ENCODE data around the gene SNORC. TPM values are rescaled to one million over a fixed set of nuclear protein-coding genes. Genes with fewer than 3 reads are reported as not detected.

Gene SNORC
- total and polyA plus RNA-seq, 2 donors from 2014 or later, result 2.7 to 3.3 TPM

DNA sequence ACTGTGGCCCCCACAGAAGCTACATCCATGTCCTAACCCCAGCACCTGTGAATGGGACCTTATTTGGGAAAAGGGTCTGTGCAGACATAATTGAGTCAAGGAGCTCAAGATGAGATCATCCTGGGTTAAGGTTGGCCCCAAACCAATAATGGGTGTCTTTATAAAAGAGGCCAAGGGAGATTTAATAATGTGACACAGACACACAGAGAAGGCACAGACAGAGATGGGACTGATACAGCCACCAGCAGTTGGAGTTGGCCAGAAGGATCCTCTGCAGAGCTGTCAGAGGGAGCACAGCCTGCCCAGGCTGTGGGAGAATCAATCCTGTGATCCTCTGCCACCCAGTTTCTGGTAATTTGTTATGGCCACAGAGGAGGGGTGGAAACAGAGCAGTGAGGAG is 26.0 kb downstream of the SNORC start:
- H3K27me3 ChIP-seq (ENCODE audit: control insufficient read depth, insufficient read depth, low read length), result no peaks in the 10 kb centered on the region

GRCh38 chr2:232896720-232897597 is 26.9 kb downstream of the SNORC start:
- Histone ChIP-seq H3K27me3 (ENCODE audit: control insufficient read depth, insufficient read depth, low read length) (no peaks in the 10 kb centered on the region), H3K4me3 (ENCODE audit: low read length in 3 of 3) (no peak overlapping the region), H3K36me3 (ENCODE audit: control insufficient read depth in 2 of 3, insufficient read depth in 3 of 3, low read length in 3 of 3) (no peaks in the 10 kb centered on the region), H3K9me3 (ENCODE audit: control insufficient read depth in 2 of 3, insufficient read depth in 1 of 3, low read length in 3 of 3) (no peaks in the 10 kb centered on the region), H3K27ac (ENCODE audit: low read depth in 2 of 2, low read length in 2 of 2) (no peak overlapping the region), H3K9ac (ENCODE audit: low read length in 3 of 3) (no peak overlapping the region), H3K4me1 (ENCODE audit: control insufficient read depth in 2 of 3, insufficient read depth in 2 of 3, low read depth in 1 of 3, low read length in 3 of 3) (no peaks in the 10 kb centered on the region)
- FAIRE-seq (no peak), DNase-seq (no peak)
- no peak for TF ChIP-seq CTCF (IDR thresholded peaks at IDR 0.05; ENCODE audit: borderline replicate concordance, extremely low read depth, insufficient read depth)
- intact Hi-C loops (cut with DNase I), result no loop called here

More for the DNA sequence above, 26.0 kb downstream of the SNORC start:
- no peak for DNase-seq
- no peak for TF ChIP-seq CTCF (IDR thresholded peaks at IDR 0.05; ENCODE audit: borderline replicate concordance, extremely low read depth, insufficient read depth)
- no peak for FAIRE-seq
- no peak overlapping the region for H3K4me3 ChIP-seq (ENCODE audit: low read length in 3 of 3)
- H3K9ac ChIP-seq (ENCODE audit: low read length in 3 of 3), result no peak overlapping the region
- H3K36me3 ChIP-seq (ENCODE audit: control insufficient read depth in 2 of 3, insufficient read depth in 3 of 3, low read length in 3 of 3), result no peaks in the 10 kb centered on the region
- H3K27ac ChIP-seq (ENCODE audit: low read depth in 2 of 2, low read length in 2 of 2), result no peak overlapping the region
- H3K9me3 ChIP-seq (ENCODE audit: control insufficient read depth in 2 of 3, insufficient read depth in 1 of 3, low read length in 3 of 3), result no peaks in the 10 kb centered on the region
- intact Hi-C loops (cut with DNase I), result no loop called here
- H3K4me1 ChIP-seq (ENCODE audit: control insufficient read depth in 2 of 3, insufficient read depth in 2 of 3, low read depth in 1 of 3, low read length in 3 of 3), result no peaks in the 10 kb centered on the region

- intact Hi-C loops (cut with DNase I), result no loop called here
- TF ChIP-seq CTCF (IDR thresholded peaks at IDR 0.05; ENCODE audit: borderline replicate concordance, extremely low read depth, insufficient read depth), result no peak
- H3K4me1 ChIP-seq (ENCODE audit: control insufficient read depth in 2 of 3, insufficient read depth in 2 of 3, low read depth in 1 of 3, low read length in 3 of 3), result no peaks in the 10 kb centered on the region
- DNase-seq, result no peak
- H3K27ac ChIP-seq (ENCODE audit: low read depth in 2 of 2, low read length in 2 of 2), result no peak overlapping the region
- no peaks in the 10 kb centered on the region for H3K36me3 ChIP-seq (ENCODE audit: control insufficient read depth in 2 of 3, insufficient read depth in 3 of 3, low read length in 3 of 3)
- FAIRE-seq, result no peak
- no peaks in the 10 kb centered on the region for H3K27me3 ChIP-seq (ENCODE audit: control insufficient read depth, insufficient read depth, low read length)
- H3K4me3 ChIP-seq (ENCODE audit: low read length in 3 of 3), result no peak overlapping the region
- H3K9me3 ChIP-seq (ENCODE audit: control insufficient read depth in 2 of 3, insufficient read depth in 1 of 3, low read length in 3 of 3), result no peaks in the 10 kb centered on the region
- no peak overlapping the region for H3K9ac ChIP-seq (ENCODE audit: low read length in 3 of 3)
Observed at GRCh38 chr2:232897598-232898408, 27.7 kb downstream of the SNORC start.
